GM21360 (cell line): ENCODE results near the gene ZG16.

Experiments
- ATAC-seq: cut with Tn5 transposase; IDR thresholded peaks from one replicate; pipeline ENCODE4 v1.9.1; 2021; ENCODE audit warnings: mild to moderate bottlenecking, moderate library complexity; ENCODE audit not compliant: unreplicated experiment

ZG16 gene

GRCh38 chr16:29807426-29808218 lies 29.6 kb downstream of the ZG16 start:
- ATAC-seq: no peak

- no peak for ATAC-seq
Observed at GRCh38 chr16:29808219-29808900, 30.3 kb downstream of the ZG16 start.

- no peak for ATAC-seq
Observed at GRCh38 chr16:29809031-29809747, 31.1 kb downstream of the ZG16 start.

- no peak for ATAC-seq
Observed at GRCh38 chr16:29809850-29810698, 32.0 kb downstream of the ZG16 start.

GRCh38 chr16:29810699-29811169 lies 32.7 kb downstream of the ZG16 start:
- ATAC-seq: no peak

- no peak for ATAC-seq
Observed at GRCh38 chr16:29811170-29811895, 33.3 kb downstream of the ZG16 start.

- no peak for ATAC-seq
Observed at GRCh38 chr16:29811896-29812665, 34.0 kb downstream of the ZG16 start, which contains the start of gene PRRT2. PRRT2 (plus strand) TSS chr16:29812193; CDS start chr16:29813055, 862 bp downstream.

- no peak for ATAC-seq
Observed at GRCh38 chr16:29812754-29813643, 34.9 kb downstream of the ZG16 start.

- no peak for ATAC-seq
Observed at GRCh38 chr16:29813644-29814562, 35.8 kb downstream of the ZG16 start.

GRCh38 chr16:29814592-29814991 lies 36.5 kb downstream of the ZG16 start:
- no peak for ATAC-seq

GRCh38 chr16:29815032-29815721 lies 37.1 kb downstream of the ZG16 start:
- no peak for ATAC-seq

- ATAC-seq: peak; percentile 47
Observed at GRCh38 chr16:29815793-29816693, 38.0 kb downstream of the ZG16 start, which contains the start of gene PAGR1. PAGR1 (plus strand) TSS chr16:29816152; CDS start chr16:29816526, 374 bp downstream.

- peak; percentile 8 for ATAC-seq
Observed at GRCh38 chr16:29816694-29817441, 38.8 kb downstream of the ZG16 start.

GRCh38 chr16:29818082-29818481 lies 40.0 kb downstream of the ZG16 start:
- no peak for ATAC-seq

GRCh38 chr16:29819506-29819905 lies 41.5 kb downstream of the ZG16 start:
- ATAC-seq: no peak
